Activated CD4-positive, alpha-beta T cell treated with anti-CD3 and anti-CD28 coated beads for 24 hours (primary cell): ENCODE data around the gene PARD6B.

ENCODE experiments used
- DNase-seq, 2 donors: peaks; one replicate each; pipeline ENCODE4 v3.0.0-alpha.2; 2020; ENCODE audit warnings: low read depth in 2 of 2

Gene PARD6B

GRCh38 chr20:50724112-50724725, 7.2 kb upstream of the PARD6B start:
- DNase-seq, result no peak

- DNase-seq, result peak; percentile 71 to 76
These were observed 6.3 kb upstream of the PARD6B start for GRCh38 chr20:50724851-50725723.

- no peak for DNase-seq
These were observed 5.7 kb upstream of the PARD6B start for GRCh38 chr20:50725724-50726005.

- no peak for DNase-seq
These were observed 4.2 kb upstream of the PARD6B start for GRCh38 chr20:50726955-50727791.

GRCh38 chr20:50727792-50728485, 3.4 kb upstream of the PARD6B start:
- no peak for DNase-seq

- no peak for DNase-seq
These were observed 2.8 kb upstream of the PARD6B start for GRCh38 chr20:50728486-50728980.

GRCh38 chr20:50728981-50729874, 2.2 kb upstream of the PARD6B start:
- no peak for DNase-seq

GRCh38 chr20:50729901-50730764, 1.2 kb upstream of the PARD6B start:
- DNase-seq, result no peak

GRCh38 chr20:50730765-50731054, 670 bp upstream of the PARD6B start:
- no peak for DNase-seq

GRCh38 chr20:50731930-50732690, 730 bp downstream of the PARD6B start:
- no peak for DNase-seq

- DNase-seq, result no peak
These were observed 2.4 kb downstream of the PARD6B start for GRCh38 chr20:50733644-50734349.

- DNase-seq, result no peak
These were observed 3.6 kb downstream of the PARD6B start for GRCh38 chr20:50734730-50735679.

- DNase-seq, result no peak
These were observed 4.4 kb downstream of the PARD6B start for GRCh38 chr20:50735813-50736212.

- no peak for DNase-seq
These were observed 6.0 kb downstream of the PARD6B start for GRCh38 chr20:50737352-50737751.

- no peak for DNase-seq
These were observed 11.7 kb downstream of the PARD6B start for GRCh38 chr20:50743087-50743486.

- no peak for DNase-seq
These were observed 12.9 kb downstream of the PARD6B start for GRCh38 chr20:50744143-50744792.

- DNase-seq, result no peak
These were observed 14.3 kb downstream of the PARD6B start for GRCh38 chr20:50745634-50746137.
